ENCODE data around the gene F2RL3.

F2RL3 gene

GRCh38 chr19:16880884-16881554 lies 7.8 kb upstream of the F2RL3 start:
- H3K36me3 Mint-ChIP-seq = peaks cover 29% of the 10 kb centered on the region
- peaks cover 4% of the 10 kb centered on the region for H3K4me1 Mint-ChIP-seq
- no peak overlapping the region for H3K27ac Mint-ChIP-seq

GRCh38 chr19:16882146-16882545 lies 6.7 kb upstream of the F2RL3 start:
- peaks cover 3% of the 10 kb centered on the region for H3K27me3 Mint-ChIP-seq
- peaks cover 14% of the 10 kb centered on the region for H3K9me3 Mint-ChIP-seq
- ATAC-seq (ENCODE audit: low read depth) (no peak), DNase-seq (ENCODE audit: low spot score in 2 of 2) (no peak)
- peaks cover 26% of the 10 kb centered on the region for H3K36me3 Mint-ChIP-seq
- no peak overlapping the region for H3K4me3 Mint-ChIP-seq
- H3K4me1 Mint-ChIP-seq = peaks cover under 1% of the 10 kb centered on the region
- no peak overlapping the region for H3K27ac Mint-ChIP-seq

More at GRCh38 chr19:16880884-16881554, 7.8 kb upstream of the F2RL3 start:
- Mint-ChIP-seq H3K4me3 (no peak overlapping the region), H3K27me3 (peaks cover 3% of the 10 kb centered on the region), H3K9me3 (peaks cover 14% of the 10 kb centered on the region)
- ATAC-seq (ENCODE audit: low read depth) (no peak), DNase-seq (ENCODE audit: low spot score in 2 of 2) (no peak)

- Mint-ChIP-seq H3K4me3 (no peak overlapping the region), H3K27ac (no peak overlapping the region), H3K36me3 (peaks cover 21% of the 10 kb centered on the region), H3K9me3 (peaks cover 14% of the 10 kb centered on the region), H3K27me3 (peaks cover 4% of the 10 kb centered on the region), H3K4me1 (peaks cover 1% of the 10 kb centered on the region)
- DNase-seq (ENCODE audit: low spot score in 2 of 2) = no peak
- no peak for ATAC-seq (ENCODE audit: low read depth)
Measured at GRCh38 chr19:16883522-16883921, 5.3 kb upstream of the F2RL3 start.

GRCh38 chr19:16885166-16885565 lies 3.6 kb upstream of the F2RL3 start:
- Mint-ChIP-seq H3K4me3 (no peak overlapping the region), H3K36me3 (peaks cover 9% of the 10 kb centered on the region), H3K4me1 (peaks cover 6% of the 10 kb centered on the region), H3K9me3 (peaks cover 13% of the 10 kb centered on the region), H3K27ac (no peak overlapping the region), H3K27me3 (peaks cover 5% of the 10 kb centered on the region)
- DNase-seq (ENCODE audit: low spot score in 2 of 2) (no peak), ATAC-seq (ENCODE audit: low read depth) (no peak)

- peaks cover 6% of the 10 kb centered on the region for H3K4me1 Mint-ChIP-seq
- H3K27ac Mint-ChIP-seq = no peak overlapping the region
- H3K36me3 Mint-ChIP-seq = peaks cover 2% of the 10 kb centered on the region
- DNase-seq (ENCODE audit: low spot score in 2 of 2) (no peak), ATAC-seq (ENCODE audit: low read depth) (peak; percentile 50)
- no peak overlapping the region for H3K4me3 Mint-ChIP-seq
- H3K9me3 Mint-ChIP-seq = peaks cover 9% of the 10 kb centered on the region
- peaks cover 5% of the 10 kb centered on the region for H3K27me3 Mint-ChIP-seq
Measured at GRCh38 chr19:16886305-16886880, 2.4 kb upstream of the F2RL3 start.

GRCh38 chr19:16887353-16888265 lies 1.2 kb upstream of the F2RL3 start:
- no peak for ATAC-seq (ENCODE audit: low read depth)
- no peak overlapping the region for H3K27ac Mint-ChIP-seq
- H3K9me3 Mint-ChIP-seq = peaks cover 4% of the 10 kb centered on the region
- peaks cover 5% of the 10 kb centered on the region for H3K27me3 Mint-ChIP-seq
- DNase-seq (ENCODE audit: low spot score in 2 of 2) = no peak
- H3K36me3 Mint-ChIP-seq = no peaks in the 10 kb centered on the region
- peaks cover 10% of the 10 kb centered on the region for H3K4me1 Mint-ChIP-seq
- no peak overlapping the region for H3K4me3 Mint-ChIP-seq

- Mint-ChIP-seq H3K27me3 (peaks cover 2% of the 10 kb centered on the region), H3K4me3 (peak overlapping the region; percentile 16), H3K9me3 (no peaks in the 10 kb centered on the region), H3K27ac (no peak overlapping the region), H3K36me3 (no peaks in the 10 kb centered on the region), H3K4me1 (peaks cover 23% of the 10 kb centered on the region)
- ATAC-seq (ENCODE audit: low read depth) (no peak), DNase-seq (ENCODE audit: low spot score in 2 of 2) (no peak)
Measured at GRCh38 chr19:16889366-16889882, 625 bp downstream of the F2RL3 start.

- no peak overlapping the region for H3K27ac Mint-ChIP-seq
Measured at GRCh38 chr19:16889883-16890460, 1.2 kb downstream of the F2RL3 start.

GRCh38 chr19:16890461-16891184 lies 1.8 kb downstream of the F2RL3 start:
- Mint-ChIP-seq H3K4me3 (no peak overlapping the region), H3K27me3 (peaks cover 2% of the 10 kb centered on the region), H3K9me3 (no peaks in the 10 kb centered on the region), H3K4me1 (peaks cover 28% of the 10 kb centered on the region), H3K36me3 (no peaks in the 10 kb centered on the region), H3K27ac (no peak overlapping the region)
- DNase-seq (ENCODE audit: low spot score in 2 of 2) = no peak
- ATAC-seq (ENCODE audit: low read depth) = no peak

More at GRCh38 chr19:16889883-16890460, 1.2 kb downstream of the F2RL3 start:
- H3K9me3 Mint-ChIP-seq = no peaks in the 10 kb centered on the region
- H3K27me3 Mint-ChIP-seq = peaks cover 2% of the 10 kb centered on the region
- ATAC-seq (ENCODE audit: low read depth) (no peak), DNase-seq (ENCODE audit: low spot score in 2 of 2) (no peak)
- peaks cover 25% of the 10 kb centered on the region for H3K4me1 Mint-ChIP-seq
- no peaks in the 10 kb centered on the region for H3K36me3 Mint-ChIP-seq
- H3K4me3 Mint-ChIP-seq = no peak overlapping the region

GRCh38 chr19:16891696-16892382 lies 3.0 kb downstream of the F2RL3 start:
- no peak for DNase-seq (ENCODE audit: low spot score in 2 of 2)
- H3K36me3 Mint-ChIP-seq = no peaks in the 10 kb centered on the region
- no peaks in the 10 kb centered on the region for H3K9me3 Mint-ChIP-seq
- H3K4me1 Mint-ChIP-seq = peaks cover 28% of the 10 kb centered on the region
- H3K27me3 Mint-ChIP-seq = peaks cover 2% of the 10 kb centered on the region
- no peak for ATAC-seq (ENCODE audit: low read depth)
- peak overlapping the region; percentile 20 for H3K27ac Mint-ChIP-seq
- no peak overlapping the region for H3K4me3 Mint-ChIP-seq

- DNase-seq (ENCODE audit: low spot score in 2 of 2) = no peak
- no peak for ATAC-seq (ENCODE audit: low read depth)
- no peaks in the 10 kb centered on the region for H3K9me3 Mint-ChIP-seq
- H3K4me3 Mint-ChIP-seq = no peak overlapping the region
- H3K4me1 Mint-ChIP-seq = peaks cover 28% of the 10 kb centered on the region
- peak overlapping the region; percentile 47 for H3K27ac Mint-ChIP-seq
- peaks cover 2% of the 10 kb centered on the region for H3K27me3 Mint-ChIP-seq
- no peaks in the 10 kb centered on the region for H3K36me3 Mint-ChIP-seq
Measured at GRCh38 chr19:16892436-16892835, 3.6 kb downstream of the F2RL3 start.

GRCh38 chr19:16892868-16893685 lies 4.3 kb downstream of the F2RL3 start:
- peaks cover 28% of the 10 kb centered on the region for H3K4me1 Mint-ChIP-seq
- no peak for DNase-seq (ENCODE audit: low spot score in 2 of 2)
- no peak overlapping the region for H3K4me3 Mint-ChIP-seq
- peaks cover 2% of the 10 kb centered on the region for H3K27me3 Mint-ChIP-seq
- no peak for ATAC-seq (ENCODE audit: low read depth)
- H3K27ac Mint-ChIP-seq = peak overlapping the region; percentile 47
- H3K9me3 Mint-ChIP-seq = no peaks in the 10 kb centered on the region
- H3K36me3 Mint-ChIP-seq = no peaks in the 10 kb centered on the region

Measured in memory B cell (primary cell).